GM12891 (cell line): ENCODE results near the gene STBD1.

Experiments used
- POLR2A ChIP-seq: IDR thresholded peaks from 2 replicates; pipeline ENCODE4 v1.6.1; 2011; ENCODE audit warnings: low read depth, low read length, control low read depth
- POLR2AphosphoS5 ChIP-seq: IDR thresholded peaks from 2 replicates; pipeline ENCODE4 v1.6.1; 2011; ENCODE audit warnings: low read depth, low read length, control low read depth
- POU2F2 ChIP-seq: IDR thresholded peaks from 2 replicates; pipeline ENCODE4 v1.6.1; 2011; ENCODE audit warnings: low read depth, mild to moderate bottlenecking, control low read depth, low read length, moderate library complexity
- SPI1 ChIP-seq: IDR thresholded peaks from 2 replicates; pipeline ENCODE4 v1.6.1; 2011; ENCODE audit warnings: low read depth, low read length, control low read depth
- TAF1 ChIP-seq: IDR thresholded peaks from 2 replicates; pipeline ENCODE4 v1.6.1; 2011; ENCODE audit warnings: low read depth, low read length, control low read depth

DNA sequence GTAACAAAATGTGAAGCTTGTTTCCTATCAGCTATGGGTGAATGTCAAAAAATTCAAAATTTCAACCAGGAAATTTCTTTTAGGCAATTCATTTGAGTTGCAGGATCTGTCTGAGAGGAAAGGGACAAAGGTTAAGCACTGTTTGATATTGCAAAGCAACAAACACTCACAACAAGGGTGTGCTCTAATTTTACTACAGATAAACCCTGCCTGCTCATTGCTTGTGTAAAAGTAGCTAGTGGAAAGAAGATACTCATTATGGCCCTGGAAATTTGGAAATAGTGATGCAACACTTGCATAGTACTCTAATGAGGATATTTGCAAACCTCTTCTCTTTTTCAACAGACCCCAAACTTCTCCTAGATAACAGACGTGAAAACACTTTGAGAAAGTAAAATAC is 27.9 kb upstream of the STBD1 start:
- TF ChIP-seq POLR2AphosphoS5 (no peak), POLR2A (no peak), SPI1 (no peak), POU2F2 (no peak), TAF1 (no peak)
